Measurements from ENCODE around the gene NAALADL2.

GRCh38 chr3:175184392-175184791 is 325.3 kb downstream of the NAALADL2 start:
- TF ChIP-seq FOXP2 (optimal IDR thresholded peaks at IDR 0.05; ENCODE audit: control extremely low read depth, extremely low read length, insufficient read depth) (no peak), POLR2AphosphoS5 (IDR thresholded peaks at IDR 0.05; ENCODE audit: borderline replicate concordance, low read depth, low read length) (no peak), EZH2 (IDR thresholded peaks at IDR 0.05) (no peak)
